GM19328 (cell line): Measurements from ENCODE around the gene RAMAC.
A peak's percentile ranks its signal among the peaks of the same experiment; 100 is the strongest.
"Not testable (repeated sequence)": the region's sequence is repeated elsewhere in the genome, so short reads cannot be mapped to it uniquely, and the experiment has no call there.

Source experiments
- ATAC-seq: cut with Tn5 transposase; IDR thresholded peaks from one replicate; pipeline ENCODE4 v1.9.1; 2021; ENCODE audit warnings: mild to moderate bottlenecking, moderate library complexity; ENCODE audit not compliant: unreplicated experiment

The RAMAC gene

DNA sequence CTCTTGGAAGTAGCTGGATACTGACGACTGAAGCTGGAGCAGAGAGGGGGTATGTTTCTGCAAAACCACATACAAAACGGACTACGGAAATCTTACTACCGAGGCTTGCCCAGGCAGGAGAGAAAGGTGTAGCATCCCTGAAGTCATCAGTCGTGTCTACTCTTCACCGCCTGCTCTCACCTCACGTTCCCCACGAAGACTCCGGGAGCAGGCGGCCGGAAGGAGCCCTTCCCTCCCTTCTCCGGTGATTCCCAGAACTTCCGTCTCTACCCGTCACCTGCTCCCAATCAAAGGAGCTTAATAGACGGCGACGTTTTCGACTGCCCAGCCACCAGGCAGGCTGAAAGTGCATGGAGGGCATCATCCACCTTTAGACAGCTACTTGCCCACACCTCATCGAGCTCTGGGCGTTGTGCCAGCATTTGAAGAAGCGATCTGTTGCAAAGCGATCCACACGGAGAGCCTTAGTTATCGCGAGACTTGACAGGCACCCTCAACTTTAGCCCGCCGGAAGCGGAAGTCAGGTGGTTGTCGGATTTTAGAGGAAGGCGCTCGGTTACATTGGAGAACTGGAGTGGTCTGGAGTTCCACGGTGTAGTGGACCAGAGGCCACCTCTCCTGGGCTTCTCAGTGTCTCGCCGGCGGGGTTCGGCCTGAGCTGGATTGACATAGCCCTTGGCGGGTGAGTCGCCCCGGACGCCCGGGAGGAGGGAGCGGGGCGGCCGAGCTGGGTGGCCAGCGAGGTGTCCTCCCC lies at the start of gene RAMAC:
RAMAC (plus strand) TSS at position 523 of the 754 bp plus-strand sequence. CDS start 2,809 bp downstream, outside the sequence.
- ATAC-seq, result peak; percentile 94

DNA sequence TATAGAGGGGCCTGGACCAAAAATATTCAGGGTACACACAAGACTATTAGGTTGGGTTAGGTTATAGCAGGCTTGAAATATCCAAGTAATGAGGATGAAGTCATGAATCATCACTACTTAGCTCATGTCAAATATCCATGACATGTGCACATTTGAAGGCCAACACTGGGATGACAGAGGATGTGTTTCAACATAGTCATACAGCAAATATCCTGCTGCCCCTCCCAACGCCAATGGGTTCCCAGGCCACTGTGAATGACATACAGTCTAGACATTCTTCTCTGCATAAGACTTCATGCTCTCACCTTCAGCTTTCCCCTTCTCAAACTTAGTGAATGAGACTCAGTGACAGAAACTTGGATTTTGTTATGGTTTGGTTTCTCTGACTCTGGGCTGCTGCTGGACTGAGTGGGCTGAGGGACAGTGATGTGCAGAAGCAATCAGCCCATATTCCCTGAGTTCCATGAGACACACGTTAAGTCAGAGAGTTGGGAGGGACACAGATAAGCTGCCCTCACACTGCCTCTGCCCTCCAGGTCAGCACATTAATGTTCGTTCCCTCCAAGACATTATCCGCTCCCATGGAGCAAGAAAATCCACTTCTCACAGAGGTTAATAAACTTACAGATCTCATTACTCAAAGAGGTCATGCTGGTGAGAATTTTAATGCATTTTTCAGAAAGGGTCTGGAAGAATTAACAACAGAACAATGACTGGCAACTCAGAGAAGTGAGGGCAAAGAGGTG lies 48.9 kb upstream of the RAMAC start:
- ATAC-seq, result no peak

DNA sequence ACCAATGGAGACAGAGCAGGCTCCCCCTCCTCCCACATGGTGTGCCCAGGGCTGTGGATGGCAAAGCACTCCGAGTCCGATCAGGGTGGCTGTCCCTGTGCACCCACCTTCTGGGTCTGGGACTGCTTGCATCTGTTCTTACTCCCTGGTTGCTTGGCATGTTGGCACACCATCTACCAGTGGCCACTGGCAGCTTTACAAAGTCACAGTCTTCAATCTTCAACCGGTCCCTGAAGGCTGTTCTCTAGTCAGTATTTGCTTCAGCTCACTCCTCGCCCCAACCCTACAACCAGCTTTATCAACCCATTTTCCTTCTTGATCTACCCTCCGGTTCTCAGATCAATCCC lies 48.3 kb upstream of the RAMAC start:
- no peak for ATAC-seq

DNA sequence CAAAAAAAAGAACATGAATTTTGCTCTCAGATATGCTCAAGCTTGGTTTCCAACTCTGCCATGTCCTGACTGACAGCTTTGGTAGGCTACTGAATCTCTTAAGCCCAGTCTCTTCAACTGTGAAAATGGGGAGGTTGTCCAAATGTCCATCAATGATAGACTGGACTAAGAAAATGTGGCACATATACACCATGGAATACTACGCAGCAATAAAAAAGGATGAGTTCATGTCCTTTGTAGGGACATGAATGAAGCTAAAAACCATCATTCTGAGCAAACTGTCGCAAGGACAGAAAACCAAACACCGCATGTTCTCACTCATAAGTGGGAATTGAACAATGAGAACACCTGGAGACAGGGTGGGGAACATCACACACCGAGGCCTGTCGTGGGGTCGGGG lies 46.3 kb upstream of the RAMAC start:
- ATAC-seq, result not testable (repeated sequence)

DNA sequence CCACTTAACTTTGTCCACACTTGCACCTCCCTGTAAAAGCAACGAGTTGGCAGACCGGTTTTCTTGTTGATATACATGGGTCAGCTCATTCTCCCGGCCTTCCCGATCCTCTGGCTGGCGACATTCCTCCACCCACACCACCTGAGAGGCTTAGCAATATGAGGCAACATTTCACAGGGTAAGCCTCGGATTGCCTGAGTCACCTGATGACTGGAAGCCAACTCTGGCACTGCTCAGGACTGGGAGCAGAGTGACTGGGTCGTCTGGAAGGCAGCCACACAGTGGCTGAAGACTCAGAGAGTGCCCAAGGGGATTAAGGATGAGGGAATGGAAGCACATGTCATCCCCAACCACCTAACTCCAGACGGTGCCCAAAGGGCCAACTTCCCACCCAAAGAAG lies 43.3 kb upstream of the RAMAC start:
- no peak for ATAC-seq

DNA sequence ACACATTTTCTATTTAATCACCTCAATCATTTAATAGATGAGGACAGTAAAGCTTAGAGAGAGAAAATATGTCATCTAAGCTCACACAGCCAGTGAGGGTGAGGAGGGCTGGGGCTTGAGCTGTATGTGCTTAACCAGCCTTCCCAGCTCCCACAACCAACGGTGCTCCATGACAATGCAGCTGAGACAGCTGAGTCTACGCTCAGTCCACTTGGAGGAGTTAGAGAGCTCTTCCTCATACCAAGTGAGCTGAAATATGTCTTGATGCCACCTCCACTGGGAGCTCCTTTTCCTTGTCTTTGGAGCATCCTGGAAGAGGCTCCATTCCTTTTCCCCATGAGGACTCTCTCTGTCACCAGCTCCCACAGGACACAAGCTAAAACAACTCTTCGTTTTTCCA lies 42.8 kb upstream of the RAMAC start:
- ATAC-seq, result no peak

DNA sequence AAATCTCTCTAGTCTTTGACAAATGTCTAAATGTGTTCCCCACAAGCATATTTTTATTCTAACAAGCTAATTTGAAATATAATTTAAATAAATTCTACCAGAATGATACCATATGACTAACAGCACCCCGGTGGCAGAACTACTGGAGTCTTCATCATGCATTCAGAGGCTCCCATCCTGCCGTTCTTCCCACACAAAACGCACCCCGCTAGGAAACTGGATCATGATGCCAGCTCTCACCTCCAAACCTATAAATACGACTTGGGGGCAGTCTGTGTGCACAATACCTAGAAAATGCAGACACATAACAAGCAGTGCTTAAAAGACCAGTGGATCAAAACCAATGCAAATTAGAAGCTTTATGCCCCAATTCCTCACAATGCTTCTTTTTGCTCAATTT lies 42.0 kb upstream of the RAMAC start:
- ATAC-seq, result no peak

DNA sequence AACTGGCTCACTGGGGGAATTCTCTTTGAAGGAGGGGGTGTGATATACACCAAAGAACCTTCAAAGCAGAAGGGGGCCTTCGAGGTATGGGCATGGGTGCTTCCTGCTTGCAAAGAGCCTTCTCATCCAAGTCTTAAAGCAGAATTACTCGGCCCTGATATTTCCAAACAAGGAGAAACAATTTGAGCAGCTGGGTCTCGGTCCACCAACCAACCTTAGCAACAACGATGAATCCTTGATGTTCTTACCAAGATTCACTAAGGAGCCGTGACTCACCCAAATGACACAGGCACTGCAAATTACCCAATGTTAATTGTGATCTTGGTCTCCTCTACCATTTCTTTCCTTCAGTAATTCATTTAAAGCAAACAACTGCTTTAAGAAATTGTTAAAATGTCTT lies 41.2 kb upstream of the RAMAC start:
- no peak for ATAC-seq

DNA sequence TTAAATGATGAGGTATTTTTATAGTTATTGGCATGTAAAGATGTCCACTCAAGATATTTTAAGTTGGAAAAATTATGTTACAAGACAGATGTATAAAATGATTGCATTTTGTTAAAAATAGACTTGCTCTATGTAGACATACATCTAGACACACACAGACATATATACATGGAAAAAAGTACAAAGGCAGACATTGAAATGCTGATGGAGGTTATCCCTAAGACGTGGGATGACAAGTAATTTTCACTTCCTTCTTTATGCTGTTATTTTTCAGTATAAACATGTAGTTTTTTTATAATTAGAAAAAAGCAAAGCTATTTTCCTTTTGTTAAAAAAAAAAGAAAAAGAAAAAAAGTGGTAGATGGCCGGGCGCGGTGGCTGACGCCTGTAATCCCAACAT lies 40.7 kb upstream of the RAMAC start:
- ATAC-seq, result no peak

DNA sequence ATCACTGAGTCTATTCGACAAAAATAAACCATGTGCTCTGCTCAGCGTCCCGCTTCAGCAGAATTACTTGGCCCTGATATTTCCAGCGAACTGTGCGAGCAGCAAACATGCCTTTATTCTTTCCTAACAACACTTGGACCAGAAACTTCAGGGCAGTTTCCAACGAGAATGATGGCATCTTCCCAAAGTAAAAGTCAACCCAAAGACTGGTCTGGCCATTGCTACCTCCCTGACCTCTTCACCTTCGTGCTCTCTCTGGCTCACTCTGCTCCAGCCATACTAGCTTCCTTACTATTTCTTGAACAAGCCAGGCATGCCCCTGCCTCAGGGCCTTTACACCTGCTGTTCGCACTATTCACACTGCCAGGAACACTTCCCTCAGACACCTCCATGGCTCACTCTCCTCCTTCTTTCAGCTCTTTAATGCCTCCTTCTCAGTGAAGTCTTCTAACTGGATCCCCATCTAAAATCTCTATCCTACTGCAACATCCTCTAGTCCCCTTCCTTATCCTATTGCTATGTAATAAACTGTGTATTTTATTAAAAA lies 39.8 kb upstream of the RAMAC start:
- no peak for ATAC-seq

DNA sequence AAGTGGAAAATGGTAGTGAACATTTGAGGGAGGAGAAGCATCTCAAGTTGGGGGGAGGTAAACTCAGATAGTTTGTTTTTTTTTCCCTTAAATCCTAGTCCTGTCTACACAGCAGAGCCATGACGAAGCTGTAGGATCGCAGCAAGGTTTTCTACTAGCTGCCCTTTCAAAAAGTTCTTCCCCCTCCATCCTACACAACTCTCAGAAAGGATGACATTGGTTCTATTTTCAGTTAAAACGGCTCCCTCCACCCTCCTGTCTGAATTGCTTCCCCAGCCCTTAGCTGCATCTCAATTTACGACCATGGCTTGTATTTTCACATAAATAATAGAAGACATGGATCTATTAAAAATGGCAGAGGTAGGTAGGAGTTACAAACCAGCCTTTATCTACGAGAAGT lies 35.7 kb upstream of the RAMAC start:
- no peak for ATAC-seq

DNA sequence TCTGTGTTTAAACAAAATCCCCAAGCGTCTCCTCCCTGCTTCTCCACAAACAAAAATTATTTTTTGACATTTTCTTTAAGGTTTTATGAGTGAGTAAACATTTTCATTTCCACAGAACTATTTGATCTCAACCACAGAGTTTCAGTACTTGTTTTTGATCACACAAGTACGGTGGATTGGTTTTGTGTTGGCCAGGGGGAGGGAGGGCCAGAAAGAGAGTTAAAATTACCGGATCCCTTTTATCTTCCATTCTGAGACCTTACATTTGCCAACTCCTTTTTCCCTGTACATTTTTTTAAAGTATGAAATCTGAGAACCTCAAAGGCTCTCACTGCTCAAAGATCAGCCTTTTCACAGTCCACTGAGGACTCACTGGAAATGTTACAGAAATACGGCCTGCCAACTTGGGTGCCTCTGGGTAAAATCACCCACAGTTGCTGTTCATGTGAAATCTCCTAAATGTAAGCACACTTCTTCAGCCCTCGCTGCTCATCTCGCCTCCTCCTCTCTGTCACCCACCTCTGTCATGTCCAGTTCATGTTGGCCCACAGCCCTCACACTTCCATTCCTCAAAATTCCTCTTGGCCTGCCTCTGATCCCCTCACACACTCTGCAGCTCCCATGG lies 35.2 kb upstream of the RAMAC start:
- no peak for ATAC-seq

DNA sequence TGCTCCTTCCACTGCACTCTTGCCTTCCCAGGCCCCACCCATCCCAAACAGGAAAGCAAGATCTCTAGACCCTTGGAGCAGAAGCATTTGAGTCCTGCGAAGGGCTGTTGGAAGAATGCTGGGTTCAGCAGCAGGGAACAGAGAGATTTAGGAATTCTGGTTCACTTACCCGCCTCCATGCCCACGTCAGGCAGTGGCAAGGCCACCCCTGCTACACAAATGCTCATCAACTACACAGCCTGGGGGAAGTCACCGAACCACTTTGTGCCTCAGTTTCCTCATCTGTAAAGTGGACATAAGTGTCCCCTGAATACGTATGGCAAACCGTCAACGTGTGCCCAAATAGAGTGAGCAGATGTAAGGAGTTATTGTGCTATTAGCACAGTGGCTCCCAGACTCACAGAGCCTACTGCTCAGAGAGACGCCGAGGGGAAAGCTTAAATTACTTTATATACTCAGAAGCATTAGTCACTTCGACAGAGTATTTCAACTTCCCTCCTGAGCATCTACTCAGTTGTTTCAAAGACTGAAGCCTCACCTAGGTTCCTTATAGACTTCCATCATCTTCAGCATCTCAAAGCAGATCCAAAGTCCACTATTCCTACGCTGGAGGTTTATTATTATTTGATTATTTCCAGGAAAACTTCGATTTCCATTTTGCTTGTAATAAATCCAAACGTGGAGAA lies 34.4 kb upstream of the RAMAC start:
- no peak for ATAC-seq

DNA sequence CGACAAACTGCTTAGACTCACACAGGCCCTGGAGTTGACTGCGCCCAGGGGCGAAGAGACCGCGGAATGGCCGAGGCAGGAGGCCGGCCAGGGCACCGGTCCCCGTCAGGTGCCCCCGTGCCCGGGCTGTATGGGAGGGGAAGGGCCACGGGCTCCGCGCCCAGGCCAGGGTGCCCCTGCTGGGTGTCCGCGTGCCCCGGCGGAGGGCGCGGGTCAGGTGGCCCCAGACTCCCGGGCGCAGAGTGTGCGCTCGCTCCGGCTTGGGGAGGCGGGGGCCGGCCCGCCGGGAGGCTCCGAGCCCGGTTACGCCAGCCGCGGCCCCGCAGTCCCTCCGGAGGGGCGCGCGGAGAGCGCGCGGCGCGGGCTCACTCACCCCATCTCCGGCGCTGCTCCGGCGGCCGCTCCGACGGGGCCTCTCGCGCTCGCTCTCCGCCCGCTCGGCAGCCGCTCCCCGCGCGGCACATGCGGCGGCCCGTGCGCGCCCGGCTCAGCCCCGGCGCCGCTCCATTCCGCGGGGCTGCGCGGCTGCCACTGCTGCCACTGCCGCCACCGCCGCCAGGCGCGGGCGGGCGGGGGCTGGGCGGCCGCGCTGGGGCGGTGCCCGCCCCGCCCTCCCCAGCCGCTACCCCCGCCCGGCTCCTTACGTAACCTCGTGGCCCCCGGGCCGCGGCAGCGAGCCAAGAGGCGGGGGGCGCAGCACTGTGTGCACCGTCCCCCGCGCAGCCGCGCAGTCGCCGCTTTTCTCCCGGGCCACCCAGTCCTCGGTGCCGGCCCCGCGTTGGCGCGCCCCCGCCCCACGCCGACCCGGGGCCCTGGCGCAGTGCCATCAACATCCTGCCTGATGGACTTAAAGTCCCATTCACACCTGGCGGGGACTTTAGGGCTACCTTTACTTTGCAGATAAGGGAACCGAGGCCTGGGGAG lies 33.6 kb upstream of the RAMAC start, which contains the start of gene HOMER2:
HOMER2 (minus strand) TSS at position 563 of the 924 bp plus-strand sequence; CDS start at position 378, 185 bp downstream.
- ATAC-seq, result no peak

DNA sequence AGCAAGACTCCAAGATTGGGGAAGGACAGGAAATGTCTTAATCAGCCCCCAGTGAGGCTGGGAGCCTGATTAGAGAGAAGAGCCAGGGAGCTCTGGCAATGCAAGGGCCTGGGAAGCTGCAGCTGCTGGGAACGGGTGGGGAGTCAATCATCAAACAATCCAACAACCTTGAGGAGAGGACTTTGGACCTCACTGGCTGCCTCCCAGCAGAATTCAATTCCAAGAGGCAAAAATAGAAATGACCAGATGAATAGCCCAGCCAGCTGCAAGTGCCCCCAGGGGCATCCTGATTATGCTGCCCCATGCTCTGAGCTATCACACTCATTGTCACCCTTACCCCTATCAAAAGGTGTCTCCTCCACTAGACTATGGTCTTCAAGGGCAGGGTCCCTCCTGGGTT lies 27.4 kb upstream of the RAMAC start:
- ATAC-seq, result no peak

DNA sequence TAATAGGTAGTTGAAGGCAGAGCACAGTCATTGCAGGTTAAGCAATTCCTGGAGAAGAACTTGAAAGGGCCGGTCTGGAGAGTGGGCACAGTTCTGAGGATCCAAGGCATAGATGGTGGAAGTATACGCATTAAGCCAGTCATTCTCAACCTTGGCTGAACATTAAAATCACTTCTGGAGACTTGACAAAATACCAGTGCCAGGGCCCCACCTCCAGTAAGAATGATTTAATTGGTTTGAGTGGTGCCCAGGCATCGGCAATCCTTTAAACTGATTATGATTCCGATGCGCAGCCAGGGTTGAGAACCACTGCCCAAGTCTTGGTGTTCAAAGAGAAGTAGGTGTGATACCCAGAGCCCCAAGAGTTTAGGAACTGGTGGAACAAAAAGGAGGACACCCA lies 26.6 kb upstream of the RAMAC start:
- ATAC-seq, result no peak

DNA sequence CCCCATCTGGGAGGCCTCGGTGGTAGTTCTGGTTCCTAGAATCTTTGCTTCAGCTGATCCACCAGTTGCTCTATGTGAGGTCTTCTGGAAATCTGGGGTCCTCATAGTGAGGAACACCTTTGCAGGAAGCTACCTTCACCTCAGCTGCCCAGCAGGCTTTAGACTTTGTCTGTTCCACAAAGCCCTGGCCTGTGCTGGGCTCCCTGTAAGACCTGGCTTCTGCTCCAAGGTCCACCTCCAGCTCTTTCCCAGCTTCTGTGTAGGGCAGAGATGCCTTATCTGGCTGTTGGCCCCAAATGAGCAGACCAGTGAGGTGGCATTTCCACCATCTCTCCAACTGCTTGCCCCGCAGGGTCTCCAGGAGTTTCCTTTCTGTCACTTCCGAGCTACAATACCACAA lies 25.2 kb upstream of the RAMAC start:
- ATAC-seq, result no peak

DNA sequence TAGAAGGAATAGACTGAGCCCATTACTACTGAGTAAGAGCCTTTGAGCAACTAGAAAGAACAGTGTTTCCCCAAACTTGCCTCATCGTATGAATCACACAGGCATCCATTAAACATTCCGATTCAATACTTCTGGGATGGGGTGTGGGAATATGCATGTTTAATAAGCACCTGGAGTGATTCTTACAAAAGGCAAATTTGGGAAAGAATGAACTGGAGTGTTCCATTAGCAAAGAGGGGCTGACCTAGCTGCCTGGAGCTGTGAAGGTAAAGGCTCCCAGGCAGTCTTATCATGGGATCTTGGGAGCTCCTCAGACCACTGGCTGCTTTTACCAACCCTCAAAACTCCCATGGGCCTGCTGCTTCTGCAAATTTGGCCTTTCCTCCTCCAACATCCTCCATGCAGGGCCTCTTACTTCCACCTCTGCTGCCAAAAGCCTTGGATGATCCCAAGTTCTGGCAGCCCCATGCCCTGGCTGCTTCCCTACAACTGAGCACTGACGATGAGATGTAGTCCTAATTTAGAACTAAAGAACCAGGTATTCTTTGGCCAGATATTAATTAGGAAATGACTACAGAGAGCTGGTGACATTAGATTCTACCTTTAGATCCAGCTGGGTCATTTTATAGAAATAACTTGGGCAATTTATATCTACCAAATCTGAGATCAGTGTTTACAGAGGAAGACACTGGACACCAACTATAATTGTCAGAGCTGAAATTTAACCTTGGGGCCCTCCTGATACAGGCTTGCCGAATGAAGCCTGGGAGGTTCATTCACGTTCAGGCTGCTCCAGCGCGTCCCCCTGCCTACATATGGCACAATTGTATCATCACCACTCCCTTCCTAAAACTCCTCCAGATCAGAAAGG lies 22.3 kb upstream of the RAMAC start:
- ATAC-seq, result no peak

DNA sequence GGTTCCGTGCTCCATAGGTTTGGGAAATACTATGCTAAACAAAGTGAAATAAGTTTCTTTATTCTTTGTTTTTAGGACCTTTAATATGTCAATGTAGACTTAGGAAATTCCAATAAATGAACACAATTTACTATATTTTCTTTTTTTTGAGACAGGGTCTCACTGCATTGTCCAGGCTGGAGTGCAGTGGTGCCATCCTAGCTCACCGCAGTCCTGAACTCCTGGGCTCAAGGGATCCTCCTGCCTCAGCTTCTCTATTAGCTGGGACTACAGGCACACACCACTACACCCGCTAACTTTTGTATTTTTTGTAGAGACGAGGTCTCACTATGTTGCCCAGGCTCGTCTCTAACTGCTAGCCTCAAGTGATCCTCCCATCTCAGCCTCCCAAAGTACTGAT lies 21.1 kb upstream of the RAMAC start:
- ATAC-seq, result no peak
